HG03558 (cell line): ENCODE data around the gene TEX2.
"Not testable (repeated sequence)": the region's sequence is repeated elsewhere in the genome, so short reads cannot be mapped to it uniquely, and the experiment has no call there.

Experiments
- ATAC-seq: cut with Tn5 transposase; IDR thresholded peaks from one replicate; pipeline ENCODE4 v1.9.1; 2021; ENCODE audit warnings: moderate number of reproducible peaks; ENCODE audit not compliant: unreplicated experiment; ENCODE audit errors: extremely low read depth

The TEX2 gene

DNA sequence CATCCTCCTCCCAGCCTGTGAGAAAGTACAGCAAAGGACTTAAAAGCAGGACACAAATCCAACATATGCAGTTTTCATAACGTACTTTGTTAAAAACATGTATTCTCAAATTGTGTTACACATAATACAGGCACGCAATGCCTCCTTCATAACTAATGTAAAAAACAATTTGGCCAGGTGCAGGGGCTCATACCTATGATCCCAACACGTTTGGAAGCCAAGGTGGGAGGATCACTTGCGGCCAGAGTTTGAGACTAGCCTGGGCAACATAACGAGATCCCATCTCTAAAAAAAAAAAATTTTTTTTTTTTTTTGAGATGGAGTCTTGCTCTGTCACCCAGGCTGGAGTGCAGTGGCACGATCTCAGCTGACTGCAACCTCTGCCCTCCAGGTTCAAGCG is 20.4 kb downstream of the TEX2 start:
- ATAC-seq: no peak

DNA sequence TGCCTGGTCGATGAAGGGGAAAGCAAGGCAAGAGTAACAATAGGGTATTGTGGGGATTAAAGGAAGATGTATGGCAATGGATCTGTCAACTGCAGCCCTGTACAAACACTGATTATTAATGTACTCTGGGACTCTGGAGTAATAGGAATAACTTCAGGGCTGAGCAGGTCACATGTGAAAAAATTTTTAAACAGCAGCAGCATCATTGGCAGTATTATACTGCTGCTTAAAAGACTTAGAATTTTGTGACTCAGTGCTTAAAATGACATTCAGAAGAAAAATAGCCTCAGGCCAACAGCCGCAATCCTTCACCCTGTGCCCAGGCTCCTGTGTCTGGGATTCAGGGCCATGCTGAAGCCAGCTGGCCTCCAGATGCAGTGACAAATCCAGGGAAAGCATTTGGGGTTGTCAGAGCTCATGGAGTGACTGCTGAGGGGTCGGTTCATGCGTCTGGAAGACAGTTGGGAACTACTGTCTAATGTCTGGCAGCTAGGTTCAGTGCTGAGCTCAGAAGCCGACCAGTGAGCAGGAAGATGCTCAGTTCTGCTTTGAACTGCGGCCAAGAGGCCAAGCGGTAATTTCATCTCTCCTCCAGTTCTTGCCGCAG is 22.2 kb downstream of the TEX2 start:
- no peak for ATAC-seq

GRCh38 chr17:64240261-64240740 is 22.8 kb downstream of the TEX2 start:
- no peak for ATAC-seq

GRCh38 chr17:64238449-64238848 is 24.6 kb downstream of the TEX2 start:
- ATAC-seq: not testable (repeated sequence)

- no peak for ATAC-seq
Measured at GRCh38 chr17:64236827-64237403, 26.1 kb downstream of the TEX2 start.

DNA sequence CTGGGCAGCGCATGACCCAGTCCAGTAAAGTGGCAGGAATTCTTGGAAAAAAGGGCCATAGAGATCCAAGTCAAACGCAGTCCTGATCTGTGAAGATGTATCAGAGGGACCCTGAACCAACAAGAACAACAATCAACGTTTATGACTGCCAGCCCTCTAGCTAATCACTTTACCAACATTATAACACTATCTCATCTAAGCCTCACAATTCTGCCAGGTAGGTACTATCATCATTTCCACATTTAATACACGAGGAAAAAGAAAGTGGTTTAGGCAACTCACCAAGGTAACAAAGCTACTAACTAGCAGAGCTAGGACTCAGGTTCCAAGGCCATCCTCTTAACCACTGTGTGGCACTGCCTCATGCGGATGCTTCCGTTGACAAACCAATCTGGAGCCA is 28.1 kb downstream of the TEX2 start:
- ATAC-seq: no peak

GRCh38 chr17:64232466-64233262 is 30.4 kb downstream of the TEX2 start:
- no peak for ATAC-seq

- ATAC-seq: no peak
Measured at GRCh38 chr17:64231567-64232141, 31.4 kb downstream of the TEX2 start.

DNA sequence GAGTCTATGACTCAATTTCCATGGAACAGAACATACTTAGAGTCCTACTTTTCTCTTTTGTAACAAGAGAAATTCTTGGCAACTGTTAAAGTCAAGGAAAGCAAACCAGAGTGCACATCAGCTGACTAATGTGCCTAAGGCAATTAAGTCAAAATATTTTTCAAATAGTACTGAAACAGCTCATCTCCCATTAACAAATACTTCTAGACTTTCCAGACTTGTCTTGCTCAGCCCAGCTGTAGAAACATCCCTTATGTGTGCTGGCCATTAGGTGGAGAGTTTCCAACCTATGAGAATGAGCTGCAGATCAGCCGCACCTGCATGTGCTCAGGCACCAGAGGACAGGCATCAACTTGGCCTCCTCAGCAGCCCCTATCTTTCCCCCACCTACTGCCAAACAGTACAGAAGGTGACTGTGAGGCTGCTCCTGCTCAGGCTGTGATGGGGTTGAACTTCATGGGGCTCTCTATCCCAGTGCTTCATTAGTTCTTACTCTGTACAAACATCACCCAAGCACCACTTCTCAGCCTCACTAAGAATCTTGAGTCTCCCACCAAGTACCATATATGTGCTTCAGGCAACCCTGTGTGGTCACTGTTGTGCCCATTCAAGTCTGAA is 32.2 kb downstream of the TEX2 start:
- ATAC-seq: no peak

DNA sequence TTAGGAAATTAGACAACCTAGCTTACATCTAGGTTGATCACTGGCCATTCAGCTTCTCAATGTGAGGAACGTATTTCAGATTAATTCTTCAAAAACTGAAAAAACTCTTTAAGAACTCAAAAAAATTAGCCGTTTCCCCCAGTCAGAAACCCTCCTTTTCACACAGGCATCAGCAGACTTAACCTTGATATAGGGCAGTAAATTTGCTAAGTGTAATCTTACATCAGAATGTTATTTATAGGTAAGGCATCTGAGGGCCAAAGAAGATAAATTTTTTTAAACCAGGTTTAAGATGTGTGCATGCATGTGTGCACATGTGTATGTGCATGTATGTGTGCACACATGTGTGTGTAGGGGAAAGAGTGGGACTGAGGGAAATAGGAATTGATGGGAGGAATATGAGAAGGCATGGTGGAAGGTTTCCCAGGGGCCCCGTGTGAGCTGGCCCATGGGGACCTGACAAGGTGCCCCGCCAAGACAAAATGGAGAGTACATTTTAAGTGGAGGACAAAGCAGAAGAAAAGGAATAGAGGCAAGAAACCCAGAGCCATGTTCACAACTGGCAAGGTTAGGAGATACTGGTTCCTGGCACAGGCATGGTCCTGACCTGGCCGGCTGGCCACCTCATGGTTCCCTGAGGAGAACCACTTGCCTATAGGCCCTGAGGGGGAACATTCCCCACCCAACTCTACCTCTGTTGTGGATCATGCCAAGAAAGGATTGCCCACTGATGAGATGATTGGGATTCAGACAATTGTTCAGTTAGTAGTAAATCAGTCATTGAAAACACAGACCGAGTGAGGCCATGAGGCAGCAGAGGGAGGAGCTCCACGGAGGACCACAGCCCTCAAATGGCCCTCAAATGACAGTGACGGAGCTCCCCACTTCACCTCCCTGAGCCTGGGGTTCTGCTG is 33.0 kb downstream of the TEX2 start:
- ATAC-seq: no peak

- no peak for ATAC-seq
Measured at GRCh38 chr17:64226132-64226531, 36.9 kb downstream of the TEX2 start.

- no peak for ATAC-seq
Measured at GRCh38 chr17:64225410-64225809, 37.6 kb downstream of the TEX2 start.

DNA sequence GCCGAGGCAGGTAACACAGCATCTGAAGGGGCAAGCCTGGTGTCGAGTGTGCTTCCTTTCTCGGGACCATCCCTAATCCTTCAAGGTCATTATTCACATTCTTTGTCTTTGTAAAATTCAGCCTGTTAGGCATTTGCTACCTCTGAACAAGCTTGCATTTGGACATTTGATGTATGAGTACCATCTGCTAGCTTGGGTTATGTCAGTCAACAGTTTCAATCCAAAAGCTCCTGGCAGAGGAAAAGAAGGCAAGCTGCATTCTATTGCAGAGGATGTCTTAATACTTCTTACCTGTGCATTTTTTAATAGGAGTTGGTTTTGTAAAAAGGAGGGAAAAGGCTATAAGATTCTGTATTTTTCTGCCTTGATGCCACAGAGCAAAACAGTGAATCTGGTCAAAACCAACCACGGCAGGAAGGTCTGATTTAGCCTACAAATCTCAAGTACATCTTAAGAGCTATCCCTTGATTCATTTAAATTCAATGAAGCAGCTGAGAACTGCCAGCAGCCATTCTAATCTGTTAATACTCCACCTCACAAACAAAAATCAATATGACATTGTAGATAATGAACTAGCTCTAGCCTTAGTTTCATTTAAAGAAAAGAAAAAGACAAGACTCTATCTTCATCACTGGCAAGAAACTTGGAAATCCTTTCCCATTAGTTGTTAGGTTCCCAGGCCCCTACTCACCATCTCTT is 39.0 kb downstream of the TEX2 start:
- no peak for ATAC-seq

GRCh38 chr17:64223283-64223682 is 39.8 kb downstream of the TEX2 start:
- no peak for ATAC-seq

GRCh38 chr17:64221679-64222078 is 41.4 kb downstream of the TEX2 start:
- ATAC-seq: no peak

DNA sequence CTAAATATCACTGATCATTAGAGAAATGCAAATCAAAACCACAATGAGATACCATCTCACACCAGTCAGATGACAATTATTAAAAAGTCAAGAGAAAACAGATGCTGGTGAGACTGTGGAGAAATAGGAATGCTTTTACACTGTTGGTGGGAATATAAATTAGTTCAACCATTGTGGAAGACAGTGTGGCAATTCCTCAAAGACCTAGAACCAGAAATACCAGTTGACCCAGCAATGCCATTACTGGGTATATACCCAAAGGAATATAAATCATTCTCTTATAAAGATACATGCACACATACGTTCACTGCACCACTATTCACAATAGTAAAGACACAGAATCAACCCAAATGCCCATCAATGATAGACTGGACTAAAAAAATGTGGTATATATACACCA is 42.5 kb downstream of the TEX2 start:
- ATAC-seq: not testable (repeated sequence)

DNA sequence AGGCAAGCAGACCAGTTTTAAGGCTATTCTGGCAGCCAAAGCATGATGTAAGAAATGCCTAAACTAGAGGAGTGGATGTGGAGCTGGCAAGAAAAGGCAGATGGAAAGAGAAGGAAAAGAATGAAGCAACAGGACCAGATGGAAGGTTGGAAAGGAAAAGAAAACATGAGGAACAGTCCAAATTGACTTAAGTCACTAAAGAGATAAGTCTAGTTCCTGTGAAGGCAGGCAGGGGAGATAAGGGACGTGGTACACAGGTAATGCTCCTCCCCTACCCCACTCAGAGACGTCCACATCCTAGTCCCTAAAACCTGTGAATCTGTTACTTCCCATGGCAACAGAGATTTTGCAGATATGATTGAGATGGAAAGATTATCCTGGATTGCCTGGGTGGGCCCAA is 43.5 kb downstream of the TEX2 start:
- no peak for ATAC-seq

DNA sequence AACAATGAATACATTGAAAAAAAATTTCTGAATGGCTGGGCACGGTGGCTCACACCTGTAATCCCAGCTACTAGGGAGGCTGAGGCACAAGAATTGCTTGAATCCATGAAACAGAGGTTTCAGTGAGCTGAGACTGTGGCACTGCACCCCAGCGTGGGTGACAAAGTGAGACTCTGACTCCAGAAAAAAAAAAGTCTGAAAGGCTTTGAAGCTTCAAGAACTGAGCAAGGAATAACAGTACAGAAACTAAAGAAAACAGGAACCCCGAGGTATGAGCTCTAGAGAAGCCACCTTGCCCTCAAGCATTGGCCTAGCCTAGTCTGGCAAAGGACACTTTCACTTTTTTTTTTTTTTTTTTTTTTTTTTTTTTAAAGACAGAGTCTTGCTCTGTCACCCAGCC is 45.0 kb downstream of the TEX2 start:
- ATAC-seq: no peak

GRCh38 chr17:64217249-64217691 is 45.8 kb downstream of the TEX2 start:
- no peak for ATAC-seq
